Heart right ventricle (tissue), 16 donors: ENCODE measurements around the gene ATG14. TPM values are rescaled to one million over a fixed set of nuclear protein-coding genes. Genes with fewer than 3 reads are reported as not detected.

Experiments used
- ATAC-seq, 8 donors: fragments of 200-7000 bp; cut with Tn5 transposase; one replicate each; pipeline ENCODE4 v1.9.1; 2020; ENCODE audit warnings: mild to moderate bottlenecking in 8 of 8, moderate library complexity in 8 of 8, moderate number of reproducible peaks in 1 of 8
- DNase-seq, 2 donors: peaks; one replicate each; pipeline ENCODE4 v3.0.0-alpha.2; 2020
- H3K27ac ChIP-seq, 10 donors: fragments of 200-600 bp; sonication (generic) in 2 of 10; one replicate each; pipeline versions ENCODE4 v1.5.0 to v1.8.0; 2020 to 2022; ENCODE audit warnings: mild to moderate bottlenecking in 3 of 10
- H3K27me3 ChIP-seq, 7 donors: fragments of 200-600 bp; one replicate each; pipeline ENCODE4 v1.8.0; 2021 to 2022; ENCODE audit warnings: mild to moderate bottlenecking in 2 of 7
- H3K36me3 ChIP-seq, 9 donors: fragments of 200-600 bp; sonication (generic) in 1 of 9; one replicate each; pipeline versions ENCODE4 v1.5.0 to v1.8.0; 2020 to 2022; ENCODE audit warnings: mild to moderate bottlenecking in 2 of 9
- H3K4me1 ChIP-seq, 9 donors: fragments of 200-600 bp; sonication (generic) in 1 of 9; one replicate each; pipeline versions ENCODE4 v1.5.0 to v1.8.0; 2020 to 2022; ENCODE audit warnings: mild to moderate bottlenecking in 4 of 9
- H3K4me3 ChIP-seq, 10 donors: fragments of 200-600 bp; sonication (generic) in 2 of 10; one replicate each; pipeline versions ENCODE4 v1.5.0 to v1.8.0; 2020 to 2022; ENCODE audit warnings: mild to moderate bottlenecking in 7 of 10, moderate library complexity in 2 of 10
- H3K9me3 ChIP-seq, 11 donors: fragments of 200-600 bp in 10 of 11; sonication (generic) in 2 of 11; one replicate each; pipeline versions ENCODE4 v1.5.0 to v1.8.0; 2013 to 2022; ENCODE audit warnings: mild to moderate bottlenecking in 2 of 11, control low read depth in 1 of 11, moderate library complexity in 1 of 11
- CTCF ChIP-seq, 9 donors: fragments of 200-600 bp; sonication (generic) in 2 of 9; IDR thresholded peaks; one replicate each; pipeline versions ENCODE4 v1.5.0 to v1.8.0; 2021 to 2022; ENCODE audit warnings: antibody characterized with exemption in 9 of 9, mild to moderate bottlenecking in 5 of 9, moderate library complexity in 1 of 9
- WGBS, 2 donors: extraction: QIAGEN DNeasy Blood & Tissue Kit; methylation state at CpG; one replicate each; pipeline ENCODE4 v1.1.7; 2013; ENCODE audit warnings: inconsistent platforms in 1 of 2; 5-methylcytosine and 5-hydroxymethylcytosine counted together
- intact Hi-C, 10 donors: fragments of 100-400 bp; cut with DNase I; formaldehyde crosslinking; loops; one replicate each; pipeline versions ENCODE4 v1.11.1 to v1.14.2; 2022
- polyA plus RNA-seq, 2 donors: library from polyadenylated mRNA; stranded (reverse); fragments of 200-250 nt; gene quantifications; one replicate each; pipeline ENCODE4 v1.2.3, GENCODE V29; 2013
- total RNA-seq, 10 donors: library from RNA; stranded (reverse); fragmentation: NEBNext Ultra II Directional in 3 of 10; extraction: Animal tissue kit (Norgen Biotek cat#: 25700) in 3 of 10; gene quantifications; one replicate each; pipeline versions ENCODE4 v1.2.1 to v1.2.4, GENCODE V29; 2021 to 2023
- donor health status: Arrhythmogenic right ventricular cardiomyopathy.
- donor health status: ischemic (EF 13 %, LVEDD 7.1; RV severe dilation, severe dysfunction).
- donor health status: healthy with polysubstance abuse.
- donor health status: DM: no; HTN: yes; CAD: no.
- donor health status: DM: no; HTN: no; CAD: no.
- donor health status: ischemic (EF 25% LVEDD 6.9; RV normal size, moderate dysfunction).
- donor health status: ischemic (EF 25% LVEDD 5.7; RV mildly dilated, moderate dysfunction).
- donor health status: healthy.
- donor health status: DM: yes; HTN: yes; CAD: no.
- donor health status: Ischemic cardiomyopathy.
- donor health status: ischemic (EF 35%, LVEDD 5.7; RV mildly dilated, moderate dysfunction).
- donor health status: nonischemic (EF 11% LVEDD 7.7; RV severe dilation, severe dysfunction).
- donor health status: DM: yes; HTN: yes; CAD: no.
- donor health status: PGD.
- donor health status: ischemic (EF 29% LVEDD 5.4; RV normal size, mild dysfunction).
- donor health status: nonischemic (EF 23%, LVEDD 6.1; RV moderate dilation, normal function).

Gene ATG14
- total and polyA plus RNA-seq, 12 donors = 3.5 to 21.9 (median 15.3) TPM

DNA sequence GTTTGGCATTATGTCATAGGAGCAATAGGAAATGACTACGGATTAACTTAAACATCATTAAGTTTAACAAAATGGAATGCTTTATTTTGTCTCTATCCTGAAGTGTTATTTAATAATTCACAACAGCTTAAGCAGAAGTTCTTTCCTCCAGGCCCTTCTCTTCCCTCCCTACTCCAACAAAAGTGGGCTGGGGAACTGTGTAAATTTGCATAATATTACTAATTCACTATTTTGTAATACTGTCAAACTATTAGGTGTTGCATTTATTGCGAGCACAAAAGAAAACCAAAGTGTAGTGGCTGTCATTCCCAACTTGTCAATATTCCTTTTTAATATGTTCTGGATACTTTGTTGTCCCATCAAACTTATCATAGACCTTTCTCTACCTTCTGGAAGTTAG is 69.8 kb downstream of the ATG14 start:
- intact Hi-C loops = no loop called here
- no peak for ATAC-seq
- DNase-seq = no peak
- 86 to 90% methylated on average over 2 of the region's 2 CpGs for WGBS, 2 donors
- Histone ChIP-seq H3K4me1 (peaks cover 0 to 73% (median 32%) of the 10 kb centered on the region in 9 donors), H3K27ac (no peak overlapping the region), H3K4me3 (no peak overlapping the region), H3K36me3 (no peaks in the 10 kb centered on the region), H3K27me3 (no peaks in the 10 kb centered on the region), H3K9me3 (no peaks in the 10 kb centered on the region)
- no peak for TF ChIP-seq CTCF (IDR thresholded peaks at IDR 0.05)

GRCh38 chr14:55340482-55340881 is 71.1 kb downstream of the ATG14 start:
- Histone ChIP-seq H3K27ac (no peak overlapping the region), H3K4me3 (no peak overlapping the region), H3K27me3 (no peaks in the 10 kb centered on the region), H3K36me3 (no peaks in the 10 kb centered on the region), H3K9me3 (no peaks in the 10 kb centered on the region), H3K4me1 (peaks cover 0 to 72% (median 30%) of the 10 kb centered on the region in 9 donors)
- WGBS, 2 donors = 79 to 88% methylated on average over 3 of the region's 3 CpGs
- ATAC-seq (peak in 1 of 8 donors; percentile 45), DNase-seq (no peak)
- intact Hi-C loops = no loop called here
- no peak for TF ChIP-seq CTCF (IDR thresholded peaks at IDR 0.05)

DNA sequence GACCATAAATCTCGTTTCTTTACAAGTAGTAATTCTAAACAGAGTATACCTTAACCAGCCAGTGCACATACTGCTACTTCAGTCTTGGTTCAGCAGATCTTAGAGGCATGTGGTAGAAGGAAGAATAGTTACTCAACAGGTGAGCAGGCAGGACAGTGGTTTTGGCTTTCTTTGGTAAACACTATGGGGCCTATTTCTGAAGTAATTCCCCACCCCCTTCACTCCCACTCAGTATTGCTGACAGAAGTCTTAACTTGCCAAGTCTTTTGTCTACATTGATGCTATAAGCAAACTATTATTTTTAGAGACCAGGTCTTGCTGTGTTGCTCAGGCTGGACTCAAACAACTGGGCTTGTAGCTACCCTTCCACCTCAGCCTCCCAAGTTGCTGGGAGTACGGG is 71.9 kb downstream of the ATG14 start:
- Histone ChIP-seq H3K36me3 (no peaks in the 10 kb centered on the region), H3K9me3 (no peaks in the 10 kb centered on the region), H3K27me3 (no peaks in the 10 kb centered on the region), H3K4me1 (peaks cover 0 to 72% (median 33%) of the 10 kb centered on the region in 9 donors), H3K4me3 (no peak overlapping the region), H3K27ac (no peak overlapping the region)
- intact Hi-C loops = no loop called here
- 58 to 62% methylated on average over 2 of the region's 2 CpGs for WGBS, 2 donors
- DNase-seq = no peak
- TF ChIP-seq CTCF (IDR thresholded peaks at IDR 0.05) = no peak
- ATAC-seq = peak in 2 of 8 donors; percentile 7 to 17

- Histone ChIP-seq H3K27ac (peak overlapping the region in 1 of 10 donors; percentile 34), H3K9me3 (no peaks in the 10 kb centered on the region), H3K4me1 (peaks cover 4 to 79% (median 57%) of the 10 kb centered on the region in 9 donors), H3K27me3 (no peaks in the 10 kb centered on the region), H3K4me3 (no peak overlapping the region), H3K36me3 (no peaks in the 10 kb centered on the region)
- no peak for DNase-seq
- ATAC-seq = no peak
- intact Hi-C loops = no loop called here
- TF ChIP-seq CTCF (IDR thresholded peaks at IDR 0.05) = no peak
- 91 to 92% methylated on average over 3 of the region's 3 CpGs for WGBS, 2 donors
Measured at GRCh38 chr14:55336691-55337090, 74.9 kb downstream of the ATG14 start.
